HG03432 (cell line): ENCODE data around the gene ANKRD44.

Experiments used
- ATAC-seq: cut with Tn5 transposase; IDR thresholded peaks from one replicate; pipeline ENCODE4 v1.9.1; 2021; ENCODE audit warnings: mild to moderate bottlenecking, moderate library complexity; ENCODE audit not compliant: unreplicated experiment

The ANKRD44 gene

DNA sequence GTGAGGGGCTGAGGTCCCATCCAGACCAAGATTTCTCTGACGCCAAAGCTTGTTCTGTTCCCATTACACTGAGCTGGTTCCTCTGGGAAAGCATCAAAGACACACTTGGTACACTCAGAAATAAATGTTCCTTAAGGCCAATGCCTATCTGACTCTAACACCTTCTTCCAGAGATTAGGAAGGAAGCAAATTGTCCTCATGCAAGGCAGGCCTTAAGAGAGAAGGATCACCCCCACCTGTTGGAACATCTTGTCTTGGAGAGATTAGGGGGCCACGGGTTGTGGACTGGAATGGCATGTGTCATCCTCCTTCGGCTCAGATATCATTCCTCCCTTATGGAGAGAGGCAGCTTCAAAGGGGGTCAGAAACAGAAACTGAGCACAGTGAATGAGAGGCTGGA, 100.2 kb downstream of the ANKRD44 start:
- no peak for ATAC-seq

DNA sequence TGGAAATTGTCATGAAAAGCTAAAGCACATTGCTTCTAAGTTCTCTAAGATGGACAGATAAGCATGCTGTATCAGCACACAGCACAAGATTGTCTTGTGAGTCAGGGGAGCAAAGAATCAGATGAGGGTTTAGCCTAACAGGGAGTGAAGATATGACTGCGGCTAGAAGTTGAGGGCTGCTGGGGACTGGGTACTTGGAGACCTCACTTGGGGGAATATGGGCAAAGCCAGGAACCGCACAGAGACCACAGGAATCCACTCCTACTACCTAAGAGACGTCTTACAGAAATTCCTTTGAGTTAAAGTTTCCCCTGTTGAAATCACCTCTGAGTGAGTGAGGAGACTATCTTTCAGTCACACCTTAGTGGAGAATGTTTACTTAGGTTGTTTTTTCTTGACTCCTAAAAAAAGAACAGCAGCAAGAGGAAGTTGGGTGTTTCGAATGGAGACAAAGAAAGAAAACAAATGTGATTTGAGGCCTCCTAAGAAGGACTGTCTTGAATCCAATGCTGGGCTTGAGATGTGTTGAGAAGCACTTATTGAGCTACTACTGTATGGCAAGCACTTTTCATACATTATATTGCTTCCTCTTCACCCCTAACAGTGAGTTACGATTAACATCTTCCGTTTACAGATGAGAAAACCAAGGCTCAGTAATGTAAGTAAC, 100.7 kb downstream of the ANKRD44 start:
- ATAC-seq = peak; percentile 36

DNA sequence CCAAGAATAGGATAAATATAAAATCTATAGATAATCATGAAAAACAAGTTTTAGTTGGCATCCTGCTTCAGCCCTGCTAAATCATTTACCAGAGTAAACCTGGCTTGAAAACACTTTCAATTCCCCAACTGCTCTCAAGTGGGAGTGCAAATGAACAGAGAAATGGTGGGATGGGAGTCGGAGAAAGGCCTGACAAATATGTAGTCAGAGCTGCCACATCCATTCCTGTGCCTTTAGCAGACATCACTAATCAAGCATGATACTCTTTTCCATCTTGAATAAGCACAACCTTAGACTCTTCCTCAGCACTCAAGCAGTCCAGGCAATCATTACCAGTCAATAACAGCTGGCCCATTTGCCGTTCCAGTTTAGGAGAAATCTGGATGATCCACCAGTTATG, 101.3 kb downstream of the ANKRD44 start:
- peak; percentile 15 for ATAC-seq

DNA sequence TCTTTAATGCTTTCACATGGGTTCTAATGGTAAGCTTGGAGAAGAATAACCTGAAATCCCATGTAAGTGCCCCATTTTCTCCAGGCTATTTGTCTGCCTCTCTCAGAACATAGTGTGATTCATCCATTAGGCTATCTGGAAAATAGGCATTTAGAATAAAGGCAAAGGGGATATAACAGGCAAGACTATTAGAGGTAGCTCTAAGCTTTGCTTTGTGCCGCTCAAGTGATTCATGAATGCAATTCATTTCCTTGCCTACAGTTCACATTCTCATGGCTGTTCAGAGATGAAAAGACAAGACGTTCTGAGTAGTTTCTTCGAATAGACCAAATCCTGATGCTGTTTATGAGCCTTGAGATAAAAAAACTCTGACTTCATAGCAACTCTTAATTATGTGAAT, 101.7 kb downstream of the ANKRD44 start:
- ATAC-seq = no peak

DNA sequence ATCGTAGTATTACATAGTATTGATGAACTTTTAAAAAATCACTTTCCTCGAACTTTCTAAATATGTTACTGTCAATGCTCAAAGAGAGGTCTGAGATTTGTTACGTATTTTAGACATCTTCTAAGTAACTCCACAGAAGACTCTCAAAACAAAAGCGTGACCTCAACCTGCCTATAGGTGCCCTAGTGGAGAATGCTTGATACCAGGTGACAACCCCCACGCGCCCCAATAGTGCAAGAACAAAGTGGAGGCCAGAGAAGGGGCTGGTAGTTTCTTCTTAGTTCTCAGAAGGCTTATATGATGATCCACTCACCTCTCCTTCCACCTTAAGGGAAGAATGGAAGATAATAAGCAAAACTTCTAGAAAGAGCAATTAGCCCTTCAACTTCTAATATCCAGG, 102.6 kb downstream of the ANKRD44 start:
- no peak for ATAC-seq

DNA sequence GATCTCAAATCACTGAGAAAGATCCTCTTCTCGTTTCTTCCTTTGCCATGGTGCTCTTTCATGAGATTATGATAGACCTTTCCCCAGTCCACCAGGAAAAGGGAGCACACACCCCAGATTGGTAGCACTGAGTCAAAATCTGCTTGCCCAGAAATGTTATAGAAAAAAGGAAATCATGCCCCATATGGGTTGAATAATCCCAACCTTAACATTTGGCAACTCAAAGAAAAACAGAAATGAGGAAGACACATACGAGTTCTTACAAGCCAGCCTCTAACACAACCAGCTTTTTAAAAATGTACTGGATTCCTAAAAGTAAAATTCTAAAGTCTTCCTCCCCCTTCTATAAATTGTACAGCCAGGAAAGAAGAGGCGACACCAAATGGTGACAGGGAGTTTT, 103.0 kb downstream of the ANKRD44 start:
- no peak for ATAC-seq

DNA sequence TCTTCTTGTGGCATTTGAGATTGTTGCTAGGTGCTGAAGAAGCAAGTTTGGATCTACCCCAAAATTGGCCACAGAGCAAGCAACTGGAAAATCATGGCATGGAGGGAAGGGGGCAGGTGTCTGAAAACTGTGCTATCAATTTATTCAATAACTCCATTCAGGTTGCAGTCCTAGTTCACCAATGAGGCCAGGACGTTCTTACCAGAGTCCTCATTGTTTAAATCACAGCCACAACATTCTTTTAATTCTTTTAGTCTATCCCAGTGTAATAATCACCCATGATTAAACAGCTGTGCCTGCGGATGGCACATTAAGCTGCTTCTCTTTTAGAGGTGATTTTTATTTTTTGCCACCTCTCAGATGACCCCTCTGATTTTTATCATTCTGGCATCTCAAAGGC, 103.5 kb downstream of the ANKRD44 start:
- ATAC-seq = no peak

DNA sequence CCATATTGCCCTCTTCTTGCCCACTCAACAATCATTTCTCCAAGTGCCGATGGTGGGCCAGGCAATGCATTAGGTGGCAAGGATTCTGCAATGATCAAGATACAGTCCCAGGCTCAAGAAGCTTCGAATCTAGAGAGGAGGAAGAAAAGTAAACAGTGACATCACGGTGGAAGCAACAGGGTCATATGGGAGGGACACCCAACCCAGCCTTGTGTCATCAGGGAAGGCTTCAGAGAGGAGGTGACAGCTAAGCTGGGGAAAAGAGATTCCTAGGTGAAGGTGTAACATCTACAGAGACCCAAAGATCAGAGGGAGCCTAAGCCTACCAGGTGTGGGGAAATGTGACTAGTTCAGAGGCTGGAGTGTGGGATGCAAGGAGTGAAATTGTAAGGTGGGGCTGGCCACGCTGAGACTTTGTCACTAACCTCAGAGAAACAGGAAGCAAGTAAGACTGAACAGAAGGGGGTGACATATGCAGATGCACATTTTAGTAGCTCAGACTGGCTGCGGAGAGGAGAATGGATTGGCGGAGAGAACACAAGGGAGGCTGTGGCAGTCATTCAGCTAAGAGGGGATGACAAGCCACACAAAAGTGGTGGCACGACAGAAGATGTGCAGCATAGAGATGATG, 104.9 kb downstream of the ANKRD44 start:
- ATAC-seq = peak; percentile 71

DNA sequence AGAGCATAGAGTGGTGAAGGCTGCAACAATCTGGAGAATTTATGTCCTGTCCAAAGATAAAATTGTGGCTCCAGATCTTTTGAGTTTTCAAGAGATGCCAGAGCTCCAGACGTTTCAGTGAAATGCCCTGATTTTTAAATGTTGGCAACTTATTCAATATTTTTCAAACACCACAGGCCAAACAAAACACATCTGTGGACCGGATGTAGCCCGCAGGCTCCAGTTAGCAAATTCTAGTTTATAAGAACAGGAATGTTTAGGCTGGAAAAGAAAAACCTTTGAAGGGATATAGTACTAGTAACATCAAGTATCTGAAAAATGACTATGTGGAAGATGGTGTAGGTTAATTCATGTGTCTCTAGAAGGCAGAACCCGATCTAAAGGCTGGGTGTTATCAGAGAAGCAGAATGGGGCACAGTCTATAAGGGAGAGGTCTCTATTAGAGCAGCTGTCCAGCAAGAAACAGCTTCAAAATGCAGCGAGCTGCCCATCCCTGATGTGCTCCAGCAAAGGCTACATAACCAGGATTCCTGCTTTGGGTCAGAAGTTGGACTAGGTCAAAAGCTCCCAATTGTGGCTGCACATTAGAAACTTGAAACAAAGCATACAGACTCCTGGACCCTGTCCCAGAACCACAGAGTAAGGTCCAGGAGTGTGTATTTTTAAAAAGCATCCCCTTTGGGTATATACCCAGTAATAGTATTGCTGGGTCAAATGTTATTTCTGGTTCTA, 105.9 kb downstream of the ANKRD44 start:
- ATAC-seq = no peak

DNA sequence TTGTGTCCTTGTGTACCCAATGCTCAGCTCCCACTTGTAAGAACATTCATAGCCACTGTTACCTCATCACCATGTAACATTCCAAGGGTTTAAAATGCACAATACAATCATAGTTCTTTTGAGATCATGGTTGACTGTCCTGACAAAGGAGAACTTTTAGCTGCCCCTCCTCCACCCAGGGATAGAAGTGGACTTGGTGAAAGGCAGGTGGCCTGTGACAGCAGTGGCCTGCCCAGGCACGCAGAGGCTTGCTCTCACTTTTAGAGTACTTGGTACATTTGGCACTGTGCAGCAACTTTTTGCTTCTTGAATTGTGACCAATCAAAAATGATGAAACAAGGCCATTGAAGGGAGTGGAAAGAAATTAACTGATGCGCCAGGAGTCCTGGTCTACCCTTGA, 108.7 kb downstream of the ANKRD44 start:
- ATAC-seq = no peak

DNA sequence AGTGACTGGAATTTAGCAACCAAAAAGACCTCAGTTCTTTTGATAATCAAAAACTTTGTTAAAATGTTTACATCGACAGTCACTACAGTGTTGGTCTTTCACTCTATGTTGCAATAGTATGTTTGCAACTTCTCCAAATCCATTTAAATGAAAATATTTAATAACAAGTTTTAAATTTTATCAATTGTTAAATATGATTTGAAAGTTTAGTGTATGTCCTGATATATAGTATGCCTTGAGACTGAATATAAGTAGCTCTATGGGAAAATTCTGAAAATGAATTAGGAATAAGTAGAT, 109.9 kb downstream of the ANKRD44 start:
- no peak for ATAC-seq

DNA sequence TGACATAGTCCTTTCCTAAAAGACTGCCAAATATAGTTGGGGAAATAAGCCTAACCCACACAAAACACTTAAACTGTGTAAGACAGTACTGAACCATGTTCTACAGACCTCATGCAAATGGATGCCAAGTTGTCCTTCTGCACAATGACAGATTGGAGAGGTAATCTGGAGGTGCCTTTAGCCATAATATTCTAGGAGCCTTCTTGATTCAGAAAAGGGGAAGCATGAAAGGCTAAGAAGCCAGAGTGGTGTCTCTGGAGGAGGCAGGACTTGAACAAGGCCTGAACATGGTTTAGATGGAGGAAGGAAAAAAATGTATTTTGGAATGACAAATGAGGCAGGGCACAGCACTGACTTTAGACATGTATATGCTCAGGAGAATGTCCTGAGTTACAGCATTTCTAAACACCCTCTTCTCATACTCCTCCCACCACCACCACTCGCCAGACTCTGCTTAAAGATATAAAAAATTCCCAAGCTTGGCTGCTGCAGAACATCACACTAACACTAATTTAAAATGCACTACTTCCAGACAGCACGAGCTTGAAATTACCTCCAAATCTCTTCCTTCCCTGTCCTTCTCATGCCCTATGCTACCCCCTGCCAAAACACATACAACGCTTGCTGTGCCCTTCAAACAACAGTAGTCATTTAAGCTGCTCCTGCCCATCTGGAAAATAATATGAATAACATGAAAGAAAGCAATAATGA, 110.4 kb downstream of the ANKRD44 start:
- no peak for ATAC-seq

DNA sequence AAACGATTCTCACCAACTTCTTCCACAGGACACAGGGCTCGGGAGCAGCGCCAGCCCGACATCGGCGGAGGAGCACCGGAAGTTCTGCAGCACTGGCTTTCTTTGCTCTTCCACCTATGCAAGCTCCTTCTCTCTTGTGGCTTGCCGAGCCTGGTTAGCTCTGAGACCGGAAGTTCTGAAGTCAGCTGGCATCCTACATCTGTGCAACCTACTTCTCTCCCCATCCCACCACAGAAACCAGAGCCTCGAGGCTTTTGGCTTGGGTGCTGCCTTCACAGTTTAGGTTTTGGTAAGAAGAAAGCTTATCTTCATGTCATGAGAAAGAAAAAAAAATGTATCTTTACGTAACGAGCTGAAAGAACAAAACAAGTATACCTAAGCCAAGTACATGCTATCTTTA, 111.7 kb downstream of the ANKRD44 start:
- ATAC-seq = peak; percentile 99

DNA sequence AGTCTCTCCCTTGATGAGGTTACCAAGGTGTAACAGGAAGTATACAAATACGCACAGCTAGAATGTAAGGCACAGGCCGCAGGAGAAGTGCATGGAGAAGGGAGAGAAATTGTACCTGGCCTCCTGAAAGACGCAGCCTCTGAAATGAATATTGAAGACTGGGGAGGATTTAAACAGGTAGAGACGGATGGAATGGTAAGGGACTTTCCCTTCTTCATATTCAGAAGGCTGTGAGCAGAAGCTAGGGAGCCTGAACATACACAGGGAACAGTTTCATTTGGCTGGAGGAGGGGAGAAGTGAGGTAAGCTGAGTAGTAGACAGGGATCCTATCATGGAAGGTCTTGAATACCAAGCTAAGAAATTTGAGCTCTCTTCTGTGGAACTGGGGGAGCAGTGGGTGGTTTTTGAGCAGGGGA, 112.7 kb downstream of the ANKRD44 start:
- ATAC-seq = no peak

DNA sequence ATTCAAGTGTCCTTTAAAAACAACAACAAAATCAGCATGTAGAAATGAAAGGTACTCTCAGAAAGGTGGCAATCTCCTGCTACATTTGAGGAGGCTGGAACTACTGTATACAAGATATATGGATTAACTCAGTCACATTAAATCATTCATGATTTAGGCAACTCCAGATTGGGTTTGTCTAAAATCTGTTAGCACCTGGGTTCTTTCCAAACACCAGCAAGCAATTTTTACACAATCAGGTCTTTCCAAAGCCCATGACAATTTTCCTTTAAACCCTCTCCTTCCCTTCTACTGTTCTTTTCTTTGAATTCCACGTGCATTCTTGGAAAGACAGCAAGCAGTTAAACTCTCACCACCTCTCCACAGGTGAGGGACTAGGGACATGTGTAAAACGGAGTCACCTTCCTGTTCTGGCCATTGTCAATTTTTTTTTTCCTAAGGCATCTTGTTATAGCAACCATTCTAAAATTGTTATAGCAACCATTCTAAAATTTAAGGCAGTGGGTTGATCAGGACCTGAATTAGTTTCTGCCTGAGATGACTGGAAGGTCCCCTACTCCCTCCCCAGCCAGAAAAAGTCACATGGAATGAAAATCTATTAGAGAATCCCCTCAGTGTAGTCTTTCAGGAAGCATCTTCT, 113.9 kb downstream of the ANKRD44 start:
- no peak for ATAC-seq

DNA sequence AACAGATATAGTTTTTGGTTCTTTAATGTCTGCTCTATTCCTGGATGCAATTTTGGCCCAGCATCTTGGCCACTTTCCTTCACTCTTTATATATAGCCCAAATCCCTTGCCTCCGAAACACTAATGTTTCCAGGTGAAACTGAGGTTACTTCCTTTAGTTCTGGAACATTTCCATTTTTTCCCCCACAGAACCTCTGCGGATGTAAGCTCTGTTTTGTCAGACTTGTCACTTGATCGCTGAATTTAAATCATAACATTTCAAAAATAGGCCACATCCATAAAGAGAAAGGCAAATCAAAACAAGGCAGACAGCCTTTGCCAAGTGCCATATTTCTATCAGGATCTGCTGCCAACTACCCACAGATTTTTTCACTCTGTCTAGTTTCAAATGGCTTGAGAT, 115.1 kb downstream of the ANKRD44 start:
- no peak for ATAC-seq

DNA sequence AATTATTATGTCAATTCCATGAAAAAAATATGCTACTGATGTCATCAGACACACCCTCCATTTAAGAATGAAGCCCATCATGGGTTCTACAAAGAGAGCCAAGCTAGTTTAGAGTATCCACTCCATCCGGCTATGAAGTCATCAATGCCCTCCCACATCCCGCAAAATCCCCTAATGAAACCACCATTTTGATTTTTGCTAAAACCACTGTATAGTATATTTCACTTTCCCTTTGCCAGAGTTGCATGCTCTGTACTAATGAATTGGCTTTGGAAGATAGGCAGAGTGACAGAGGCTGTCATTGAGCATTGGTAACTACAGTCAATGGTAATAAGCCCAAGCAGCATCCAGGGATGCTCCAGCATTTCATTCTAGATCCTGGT, 118.6 kb downstream of the ANKRD44 start:
- ATAC-seq = peak; percentile 85

DNA sequence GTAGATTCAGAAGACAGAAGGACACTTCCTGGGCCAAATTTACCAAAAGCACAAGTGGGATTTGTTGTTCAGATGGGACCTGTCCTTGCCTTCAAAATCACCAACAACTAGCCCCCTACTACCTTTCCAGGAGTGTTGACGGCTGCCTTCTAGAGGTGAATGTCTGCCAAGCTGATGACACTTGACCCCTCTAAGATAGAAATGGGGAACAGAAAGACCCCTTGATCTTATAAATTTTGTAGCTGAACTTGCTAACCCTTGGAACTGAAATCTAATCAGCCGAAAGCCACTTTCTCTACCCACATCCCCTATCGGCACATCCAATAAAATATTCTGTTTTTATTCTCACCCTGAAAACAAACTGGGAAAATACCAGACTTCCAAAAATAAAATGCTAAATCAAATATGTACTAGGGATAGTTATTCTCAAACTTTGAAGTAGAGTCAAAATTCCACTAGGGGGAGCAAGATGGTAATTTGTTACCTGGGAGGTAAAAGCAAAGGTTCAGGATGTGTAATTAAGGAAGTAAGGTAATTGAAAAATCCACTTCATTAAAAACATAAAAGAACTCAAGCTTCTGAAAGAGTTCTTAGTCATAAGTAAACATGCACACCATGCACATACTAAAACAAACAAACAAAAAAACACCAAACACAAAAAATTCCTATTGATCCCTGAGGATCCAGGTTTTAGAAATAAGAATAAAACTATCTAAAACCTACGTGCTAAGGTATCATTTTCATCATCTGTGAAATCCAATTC, 119.2 kb downstream of the ANKRD44 start:
- ATAC-seq = peak; percentile 60

DNA sequence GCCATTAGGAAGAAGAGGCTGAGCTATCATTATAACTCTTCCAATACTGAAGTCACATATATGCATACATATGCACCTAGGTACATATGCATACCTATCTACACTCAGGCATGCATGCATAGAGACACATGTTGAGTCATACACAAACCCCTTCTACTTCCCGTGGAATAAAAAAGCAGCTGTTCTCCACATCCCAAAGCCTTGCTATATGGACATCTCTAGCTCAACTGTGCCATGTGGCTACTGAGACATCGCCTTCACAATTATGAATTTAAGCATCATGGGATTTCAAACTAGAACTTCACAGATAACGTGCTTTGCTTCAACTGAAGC, 120.5 kb downstream of the ANKRD44 start:
- ATAC-seq = no peak

DNA sequence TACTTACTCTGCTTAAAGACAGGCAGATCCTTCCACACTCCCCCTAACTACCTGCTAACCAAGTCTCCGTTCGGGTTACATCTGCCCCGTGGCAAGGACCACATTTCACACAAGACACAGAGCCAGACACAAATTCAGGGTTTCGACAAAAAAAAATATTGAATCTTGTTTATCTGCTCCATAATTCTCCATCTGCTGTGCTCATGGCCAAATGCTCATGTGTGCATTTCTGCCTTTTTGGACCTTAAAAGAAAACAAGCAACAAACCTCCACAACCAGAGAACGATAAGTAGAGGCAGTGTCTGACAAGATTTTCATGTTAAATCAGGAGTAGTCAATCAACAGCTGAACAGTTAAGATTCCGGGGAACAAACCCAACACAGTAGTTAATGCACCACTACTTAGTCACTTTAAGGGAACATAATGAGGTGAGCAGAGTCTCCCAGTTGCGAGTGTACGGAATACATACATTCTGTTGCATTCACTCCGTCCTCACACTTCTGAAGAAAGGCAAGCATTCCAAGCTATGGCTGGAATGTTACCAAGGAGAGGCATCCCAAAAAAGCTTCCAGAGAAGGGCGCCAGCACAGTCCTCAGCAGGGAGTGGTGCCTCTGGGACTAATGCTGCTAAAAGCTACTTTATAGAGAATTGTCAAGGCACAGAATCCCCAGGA, 121.0 kb downstream of the ANKRD44 start:
- no peak for ATAC-seq
